BJ (cell line): Measurements from ENCODE around the gene C6orf62. TPM values are rescaled to one million over a fixed set of nuclear protein-coding genes. Genes with fewer than 3 reads are reported as not detected.
"Not testable (repeated sequence)": the region's sequence is repeated elsewhere in the genome, so short reads cannot be mapped to it uniquely, and the experiment has no call there.

Experiments
- CTCF ChIA-PET: fragments of 350-600 bp; formaldehyde crosslinking; extraction: SDS; loops from one replicate; lab custom pipeline; 2021; ENCODE audit warnings: antibody characterized with exemption, inconsistent platforms; lab: Yijun Ruan, JAX
- POLR2A ChIA-PET: fragments of 300-600 bp; sonication (Branson Sonifier 250); formaldehyde crosslinking; extraction: SDS; loops from one replicate; lab custom pipeline; 2021; ENCODE audit warnings: antibody characterized with exemption; lab: Charles Lee
- DNase-seq: peaks from one replicate; pipeline ENCODE4 v3.0.0-alpha.2; 2011; ENCODE audit warnings: low read depth
- H3K27me3 ChIP-seq: 2 replicates; pipeline ENCODE4 v1.6.0; 2011; ENCODE audit warnings: low read length; ENCODE audit not compliant: control insufficient read depth, insufficient read depth
- H3K36me3 ChIP-seq: 2 replicates; pipeline ENCODE4 v1.5.1; 2011; ENCODE audit warnings: low read length; ENCODE audit not compliant: control insufficient read depth, insufficient read depth
- H3K4me3 ChIP-seq: 2 replicates; pipeline ENCODE4 v1.5.1; 2011; ENCODE audit warnings: low read depth, mild to moderate bottlenecking, control low read depth, low read length
- polyA plus RNA-seq: library from polyadenylated mRNA; depleted of rRNA; stranded (reverse); fragments of >200 nt; gene quantifications from 2 replicates; pipeline ENCODE4 v1.2.3, GENCODE V29; 2011
- TF ChIP-seq, protein P1 (sequence below): IDR thresholded peaks from 2 replicates; pipeline ENCODE4 v1.5.1; 2011; ENCODE audit warnings: low read depth, mild to moderate bottlenecking, control low read depth, inconsistent platforms, low read length, moderate library complexity; ENCODE audit not compliant: insufficient read depth

The C6orf62 gene
- polyA plus RNA-seq, 1 experiment, result 38.9 TPM

DNA sequence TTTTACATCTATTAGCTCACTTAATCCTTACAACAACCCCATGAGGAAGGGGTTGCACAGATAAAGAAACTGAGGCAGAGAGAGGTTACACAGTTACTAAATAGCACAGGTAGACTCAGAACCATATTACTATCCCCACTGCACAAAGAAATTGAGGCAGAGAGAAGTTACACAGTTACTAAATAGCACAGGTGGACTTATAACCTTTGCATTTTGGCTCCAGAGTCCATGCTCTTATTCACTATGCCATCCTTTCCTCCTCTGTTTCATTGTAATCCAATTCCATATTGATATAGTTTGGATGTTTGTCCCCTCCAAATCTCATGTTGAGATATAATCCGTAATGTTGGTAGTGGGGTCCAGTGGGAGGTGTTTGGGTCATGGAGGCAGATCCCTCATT, 55.8 kb downstream of the C6orf62 start:
- ChIA-PET CTCF (no interaction called here), POLR2A (no interaction called here)

GRCh38 chr6:24662236-24662635, 56.7 kb downstream of the C6orf62 start:
- no peak for DNase-seq
- H3K4me3 ChIP-seq, result no peak overlapping the region
- ChIA-PET POLR2A (no interaction called here), CTCF (no interaction called here)
- TF ChIP-seq, protein P1, sequence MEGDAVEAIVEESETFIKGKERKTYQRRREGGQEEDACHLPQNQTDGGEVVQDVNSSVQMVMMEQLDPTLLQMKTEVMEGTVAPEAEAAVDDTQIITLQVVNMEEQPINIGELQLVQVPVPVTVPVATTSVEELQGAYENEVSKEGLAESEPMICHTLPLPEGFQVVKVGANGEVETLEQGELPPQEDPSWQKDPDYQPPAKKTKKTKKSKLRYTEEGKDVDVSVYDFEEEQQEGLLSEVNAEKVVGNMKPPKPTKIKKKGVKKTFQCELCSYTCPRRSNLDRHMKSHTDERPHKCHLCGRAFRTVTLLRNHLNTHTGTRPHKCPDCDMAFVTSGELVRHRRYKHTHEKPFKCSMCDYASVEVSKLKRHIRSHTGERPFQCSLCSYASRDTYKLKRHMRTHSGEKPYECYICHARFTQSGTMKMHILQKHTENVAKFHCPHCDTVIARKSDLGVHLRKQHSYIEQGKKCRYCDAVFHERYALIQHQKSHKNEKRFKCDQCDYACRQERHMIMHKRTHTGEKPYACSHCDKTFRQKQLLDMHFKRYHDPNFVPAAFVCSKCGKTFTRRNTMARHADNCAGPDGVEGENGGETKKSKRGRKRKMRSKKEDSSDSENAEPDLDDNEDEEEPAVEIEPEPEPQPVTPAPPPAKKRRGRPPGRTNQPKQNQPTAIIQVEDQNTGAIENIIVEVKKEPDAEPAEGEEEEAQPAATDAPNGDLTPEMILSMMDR, result no peak
- no peaks in the 10 kb centered on the region for H3K27me3 ChIP-seq
- peaks cover 3% of the 10 kb centered on the region for H3K36me3 ChIP-seq

More for the DNA sequence above, 55.8 kb downstream of the C6orf62 start:
- DNase-seq, result no peak
- TF ChIP-seq, protein P1, result no peak
- peaks cover 3% of the 10 kb centered on the region for H3K36me3 ChIP-seq
- no peak overlapping the region for H3K4me3 ChIP-seq
- H3K27me3 ChIP-seq, result no peaks in the 10 kb centered on the region

DNA sequence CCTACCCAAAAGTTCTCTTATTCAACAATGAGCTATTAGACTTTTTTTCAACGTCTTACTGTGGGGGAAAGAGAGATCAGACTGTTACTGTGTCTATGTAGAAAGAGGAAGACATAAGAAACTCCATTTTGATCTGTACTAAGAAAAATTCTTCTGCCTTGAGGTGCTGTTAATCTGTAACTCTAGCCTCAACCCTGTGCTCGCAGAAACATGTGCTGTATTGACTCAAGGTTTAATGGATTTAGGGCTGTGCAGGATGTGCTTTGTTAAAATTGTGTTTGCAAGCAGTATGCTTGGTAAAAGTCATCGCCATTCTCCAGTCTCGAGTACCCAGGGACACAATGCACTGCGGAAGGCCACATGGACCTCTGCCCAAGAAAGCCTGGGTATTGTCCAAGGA, 57.2 kb downstream of the C6orf62 start:
- H3K36me3 ChIP-seq, H3K27me3 ChIP-seq, CTCF ChIA-PET, POLR2A ChIA-PET, DNase-seq, H3K4me3 ChIP-seq: not testable (repeated sequence)

- Histone ChIP-seq H3K4me3 (no peak overlapping the region), H3K36me3 (peaks cover 4% of the 10 kb centered on the region), H3K27me3 (no peaks in the 10 kb centered on the region)
- TF ChIP-seq, protein P1, result no peak
- POLR2A ChIA-PET, result no interaction called here
- DNase-seq, result no peak
- CTCF ChIA-PET, result no interaction called here
Measured at GRCh38 chr6:24660105-24660504, 58.8 kb downstream of the C6orf62 start.

DNA sequence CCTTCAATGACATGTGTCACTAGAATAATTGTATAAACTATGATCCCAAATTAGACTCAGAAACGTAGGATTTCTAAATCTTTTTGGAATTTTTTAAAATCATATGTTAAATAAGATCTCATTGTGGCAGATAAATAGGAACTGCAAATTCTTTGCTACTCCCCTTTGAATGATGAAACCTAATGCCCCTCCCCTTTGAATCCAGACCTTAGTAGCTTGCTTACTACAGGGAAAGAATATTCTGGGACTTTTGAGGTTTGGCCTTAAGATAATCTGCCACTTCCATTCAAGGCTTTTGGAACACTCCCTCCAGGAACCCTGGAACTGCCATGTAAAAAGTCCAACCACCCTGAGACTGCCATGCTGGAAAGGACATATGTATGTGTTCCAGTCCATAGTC, 59.4 kb downstream of the C6orf62 start:
- TF ChIP-seq, protein P1, result no peak
- CTCF ChIA-PET, result interaction anchor here (1.0 kb wide), 1 partner anchor 11 kb away, joined by 3 read pairs; no protein-coding TSS in a partner anchor
- peaks cover 4% of the 10 kb centered on the region for H3K36me3 ChIP-seq
- H3K4me3 ChIP-seq, result no peak overlapping the region
- POLR2A ChIA-PET, result no interaction called here
- DNase-seq, result no peak
- H3K27me3 ChIP-seq, result no peaks in the 10 kb centered on the region
